Body of pancreas (tissue), 4 donors: ENCODE results near the gene MMP11. TPM values are rescaled to one million over a fixed set of nuclear protein-coding genes. Genes with fewer than 3 reads are reported as not detected.

Experiments used
- ATAC-seq: fragments of 150-250 bp; one replicate; pipeline ENCODE4 v1.9.1; 2016
- DNase-seq, 4 donors: peaks; one replicate each; pipeline ENCODE4 v3.0.0-alpha.2; 2019
- H3K27ac ChIP-seq, 4 donors: fragments of 200-600 bp; sonication (generic); 1 replicate in 3 of 4; 2 replicates in 1 of 4; pipeline versions ENCODE4 v1.5.1 to v1.6.1; 2016 to 2019; ENCODE audit warnings: mild to moderate bottlenecking in 1 of 4, mixed read lengths in 1 of 4, moderate library complexity in 1 of 4
- H3K27me3 ChIP-seq, 2 donors: fragments of 200-600 bp; sonication (generic); one replicate each; pipeline ENCODE4 v1.6.0; 2016; ENCODE audit warnings: mild to moderate bottlenecking in 1 of 2
- H3K36me3 ChIP-seq, 2 donors: fragments of 200-600 bp; sonication (generic); replicated peaks in 1 of 2; 2 replicates each; pipeline ENCODE4 v1.5.1; 2016; ENCODE audit warnings: low read depth in 2 of 2; ENCODE audit not compliant: insufficient read depth in 1 of 2
- H3K4me1 ChIP-seq: fragments of 200-600 bp; sonication (generic); one replicate; pipeline ENCODE4 v1.6.0; 2016
- H3K4me3 ChIP-seq, 2 donors: fragments of 200-600 bp; sonication (generic); 1 replicate in 1 of 2; 2 replicates in 1 of 2; pipeline ENCODE4 v1.5.1; 2016 to 2019
- H3K9me3 ChIP-seq, 3 donors: fragments of 200-600 bp; sonication (generic); 1 replicate in 2 of 3; 2 replicates in 1 of 3; pipeline ENCODE4 v1.5.1; 2016
- CTCF ChIP-seq, 7 experiments: fragments of 450-650 bp in 4 of 7; fragments of 200-600 bp in 3 of 7; sonication (generic) in 3 of 7; IDR thresholded peaks; one replicate each; pipeline ENCODE4 v1.5.1; 2016 to 2019; ENCODE audit warnings: antibody characterized with exemption in 7 of 7
- POLR2A ChIP-seq, 3 donors: fragments of 450-650 bp; IDR thresholded peaks; one replicate each; pipeline ENCODE4 v1.6.1; 2016; ENCODE audit warnings: antibody characterized with exemption in 3 of 3, mild to moderate bottlenecking in 2 of 3
- WGBS, 2 donors: methylation state at CpG; one replicate each; pipeline ENCODE4 v1.1.5; 2017; 5-methylcytosine and 5-hydroxymethylcytosine counted together
- intact Hi-C: fragments of 100-400 bp; cut with DNase I; formaldehyde crosslinking; loops from one replicate; pipeline ENCODE4 v1.15.1; 2023
- total RNA-seq, 2 donors: library from RNA; depleted of rRNA; stranded (reverse); fragments of >200 nt; gene quantifications; one replicate each; pipeline ENCODE4 v1.1.0, GENCODE V29; 2016

Gene MMP11
- total RNA-seq, 2 donors from 2014 or later, result 1.0 to 2.0 TPM

- intact Hi-C loops, result no loop called here
- H3K27ac ChIP-seq, result no peak overlapping the region
- peaks cover 11% of the 10 kb centered on the region for H3K4me1 ChIP-seq
- 91 to 95% methylated on average over 7 to 13 of the region's 13 CpGs for WGBS, 2 donors
- TF ChIP-seq POLR2A (IDR thresholded peaks at IDR 0.05), result no peak
- TF ChIP-seq CTCF (IDR thresholded peaks at IDR 0.05), result no peak
- no peak overlapping the region for H3K4me3 ChIP-seq
- no peaks in the 10 kb centered on the region for H3K9me3 ChIP-seq
- no peak for ATAC-seq
- H3K36me3 ChIP-seq, result peaks cover 0 to 12% of the 10 kb centered on the region in 2 donors
- no peaks in the 10 kb centered on the region for H3K27me3 ChIP-seq
- DNase-seq, result no peak
Observed at GRCh38 chr22:23744001-23744400, 28.6 kb upstream of the MMP11 start.

- Histone ChIP-seq H3K4me1 (peaks cover 12% of the 10 kb centered on the region), H3K36me3 (peaks cover 0 to 12% of the 10 kb centered on the region in 2 donors), H3K27me3 (no peaks in the 10 kb centered on the region), H3K9me3 (no peaks in the 10 kb centered on the region), H3K4me3 (no peak overlapping the region), H3K27ac (no peak overlapping the region)
- no peak for ATAC-seq
- 94 to 98% methylated on average over 7 to 14 of the region's 14 CpGs for WGBS, 2 donors
- TF ChIP-seq CTCF (IDR thresholded peaks at IDR 0.05) (no peak), POLR2A (IDR thresholded peaks at IDR 0.05) (no peak)
- no peak for DNase-seq
- intact Hi-C loops, result no loop called here
Observed at GRCh38 chr22:23744485-23744884, 28.2 kb upstream of the MMP11 start.

- H3K27ac ChIP-seq, result no peak overlapping the region
- ATAC-seq, result no peak
- peak in 2 of 4 donors; percentile 35 to 49 for DNase-seq
- H3K4me3 ChIP-seq, result no peak overlapping the region
- no peaks in the 10 kb centered on the region for H3K9me3 ChIP-seq
- WGBS, 2 donors, result 27 to 40% methylated on average over 6 of the region's 6 CpGs
- TF ChIP-seq CTCF (IDR thresholded peaks at IDR 0.05) (no peak), POLR2A (IDR thresholded peaks at IDR 0.05) (no peak)
- peaks cover 0 to 12% of the 10 kb centered on the region in 2 donors for H3K36me3 ChIP-seq
- intact Hi-C loops, result no loop called here
- peaks cover 23% of the 10 kb centered on the region for H3K4me1 ChIP-seq
- no peaks in the 10 kb centered on the region for H3K27me3 ChIP-seq
Observed at GRCh38 chr22:23745791-23746190, 26.9 kb upstream of the MMP11 start.

GRCh38 chr22:23749841-23750301, 22.8 kb upstream of the MMP11 start:
- intact Hi-C loops, result no loop called here
- Histone ChIP-seq H3K36me3 (peaks cover 0 to 2% of the 10 kb centered on the region in 2 donors), H3K9me3 (no peaks in the 10 kb centered on the region), H3K4me1 (peaks cover 31% of the 10 kb centered on the region), H3K27me3 (no peaks in the 10 kb centered on the region), H3K4me3 (peak overlapping the region; percentile 15 to 42), H3K27ac (peak overlapping the region; percentile 87 to 95 (median 92))
- 33 to 38% methylated on average over 12 of the region's 12 CpGs for WGBS, 2 donors
- ATAC-seq (no peak), DNase-seq (no peak)
- no peak for TF ChIP-seq POLR2A (IDR thresholded peaks at IDR 0.05)
- no peak for TF ChIP-seq CTCF (IDR thresholded peaks at IDR 0.05)

GRCh38 chr22:23750367-23750713, 22.3 kb upstream of the MMP11 start:
- peak overlapping the region; percentile 15 to 42 for H3K4me3 ChIP-seq
- peak overlapping the region; percentile 87 to 95 (median 92) for H3K27ac ChIP-seq
- intact Hi-C loops, result no loop called here
- no peak for DNase-seq
- H3K4me1 ChIP-seq, result peaks cover 31% of the 10 kb centered on the region
- H3K9me3 ChIP-seq, result no peaks in the 10 kb centered on the region
- TF ChIP-seq CTCF (IDR thresholded peaks at IDR 0.05) (no peak), POLR2A (IDR thresholded peaks at IDR 0.05) (no peak)
- H3K36me3 ChIP-seq, result no peaks in the 10 kb centered on the region
- H3K27me3 ChIP-seq, result no peaks in the 10 kb centered on the region
- 17 to 24% methylated on average over 5 of the region's 5 CpGs for WGBS, 2 donors
- ATAC-seq, result peak; percentile 1
